ENCODE measurements around the gene DMRTC2.

Gene DMRTC2

GRCh38 chr19:41848666-41849065 lies 3.8 kb downstream of the DMRTC2 start:
- no peak for DNase-seq

DNA sequence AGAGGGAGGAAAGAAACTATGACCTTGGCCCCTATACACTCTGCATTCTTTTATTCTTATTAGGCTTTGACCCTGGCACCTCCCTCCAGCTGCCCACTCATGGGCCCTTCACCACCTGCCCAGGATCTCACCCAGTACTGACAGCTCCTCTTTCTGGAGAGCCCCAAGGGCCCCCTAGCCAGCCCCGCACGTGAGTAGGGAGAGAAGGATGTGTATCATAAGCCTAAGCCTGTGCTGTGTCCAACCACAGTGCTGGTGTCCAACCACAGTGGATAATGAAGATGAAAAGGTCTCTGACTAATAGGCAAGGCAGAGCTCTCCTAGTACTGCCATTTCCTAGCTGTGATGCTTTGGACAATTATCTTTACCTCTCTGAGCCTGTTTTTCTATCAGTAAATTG lies 4.2 kb downstream of the DMRTC2 start:
- DNase-seq = no peak

GRCh38 chr19:41850381-41850780 lies 5.5 kb downstream of the DMRTC2 start:
- DNase-seq = no peak

- no peak for DNase-seq
These were observed 6.6 kb downstream of the DMRTC2 start for GRCh38 chr19:41851456-41851855.

DNA sequence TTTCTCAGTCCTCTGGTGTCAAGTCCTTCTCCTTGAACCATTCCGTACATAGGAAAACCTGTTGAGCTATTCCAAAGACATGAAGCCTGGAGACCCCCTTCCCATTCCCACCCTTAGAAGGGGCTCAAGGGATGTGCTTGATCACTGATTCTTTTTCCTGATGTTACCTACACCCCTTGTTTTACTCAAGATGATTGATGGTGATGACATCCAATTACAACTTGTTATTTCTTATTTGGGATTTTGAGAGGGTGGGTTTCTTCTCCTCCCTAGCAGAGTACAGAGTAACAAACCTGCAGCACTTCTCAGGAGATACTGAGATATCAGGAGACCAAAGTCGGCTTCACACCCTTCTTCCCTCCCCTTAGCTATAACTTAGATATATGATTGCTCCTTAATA lies 8.5 kb downstream of the DMRTC2 start:
- DNase-seq = no peak

DNA sequence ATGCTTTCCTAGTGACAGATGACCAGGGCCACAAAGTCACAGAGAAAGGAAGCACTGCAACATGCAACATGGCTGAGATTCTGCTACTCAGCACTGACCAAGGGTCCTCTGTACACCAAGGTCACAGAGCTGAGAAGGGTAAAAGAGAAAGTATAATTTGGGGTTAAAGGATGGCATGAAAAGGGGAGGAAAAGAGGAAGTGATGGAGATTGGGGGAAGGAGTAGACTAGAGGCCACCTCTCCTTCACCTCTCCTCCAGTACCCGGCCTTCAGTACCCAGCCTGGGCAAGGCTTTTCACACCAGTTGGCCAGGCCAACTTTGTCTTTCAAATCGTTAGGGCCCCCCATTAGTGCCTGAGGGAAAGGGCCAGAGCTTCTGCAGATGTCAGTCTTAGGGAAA lies 8.9 kb downstream of the DMRTC2 start:
- no peak for DNase-seq

GRCh38 chr19:41859213-41859617 lies 14.4 kb downstream of the DMRTC2 start:
- DNase-seq = no peak

DNA sequence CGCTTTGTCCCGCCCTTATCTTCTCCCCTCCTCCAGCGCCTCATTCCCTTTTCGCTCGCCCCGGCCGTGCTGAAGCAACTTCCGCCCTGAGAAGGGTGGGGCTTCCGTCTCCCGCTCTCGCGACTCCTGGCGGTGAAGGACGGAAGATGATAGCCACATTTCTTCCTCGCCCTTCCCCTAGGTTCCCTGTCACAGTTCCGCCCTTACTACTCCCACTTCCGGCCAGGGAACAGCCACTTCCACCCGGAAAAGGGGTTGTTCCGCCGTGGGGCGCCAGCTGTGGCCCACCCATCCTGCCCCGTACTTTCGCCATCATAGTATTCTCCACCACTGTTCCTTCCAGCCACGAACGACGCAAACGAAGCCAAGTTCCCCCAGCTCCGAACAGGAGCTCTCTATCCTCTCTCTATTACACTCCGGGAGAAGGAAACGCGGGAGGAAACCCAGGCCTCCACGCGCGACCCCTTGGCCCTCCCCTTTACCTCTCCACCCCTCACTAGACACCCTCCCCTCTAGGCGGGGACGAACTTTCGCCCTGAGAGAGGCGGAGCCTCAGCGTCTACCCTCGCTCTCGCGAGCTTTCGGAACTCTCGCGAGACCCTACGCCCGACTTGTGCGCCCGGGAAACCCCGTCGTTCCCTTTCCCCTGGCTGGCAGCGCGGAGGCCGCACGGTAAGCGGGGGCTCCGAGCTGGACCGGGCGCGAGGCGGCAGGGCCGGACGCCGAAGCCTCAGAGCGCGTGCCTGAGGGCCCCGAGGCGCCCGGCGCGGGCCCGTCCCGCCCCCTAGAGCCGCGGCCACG lies 15.0 kb downstream of the DMRTC2 start, which contains the start of gene RPS19:
RPS19 (plus strand) TSS at position 638 of the 801 bp plus-strand sequence. CDS start 520 bp downstream, outside the sequence.
- DNase-seq = peak; percentile 98

DNA sequence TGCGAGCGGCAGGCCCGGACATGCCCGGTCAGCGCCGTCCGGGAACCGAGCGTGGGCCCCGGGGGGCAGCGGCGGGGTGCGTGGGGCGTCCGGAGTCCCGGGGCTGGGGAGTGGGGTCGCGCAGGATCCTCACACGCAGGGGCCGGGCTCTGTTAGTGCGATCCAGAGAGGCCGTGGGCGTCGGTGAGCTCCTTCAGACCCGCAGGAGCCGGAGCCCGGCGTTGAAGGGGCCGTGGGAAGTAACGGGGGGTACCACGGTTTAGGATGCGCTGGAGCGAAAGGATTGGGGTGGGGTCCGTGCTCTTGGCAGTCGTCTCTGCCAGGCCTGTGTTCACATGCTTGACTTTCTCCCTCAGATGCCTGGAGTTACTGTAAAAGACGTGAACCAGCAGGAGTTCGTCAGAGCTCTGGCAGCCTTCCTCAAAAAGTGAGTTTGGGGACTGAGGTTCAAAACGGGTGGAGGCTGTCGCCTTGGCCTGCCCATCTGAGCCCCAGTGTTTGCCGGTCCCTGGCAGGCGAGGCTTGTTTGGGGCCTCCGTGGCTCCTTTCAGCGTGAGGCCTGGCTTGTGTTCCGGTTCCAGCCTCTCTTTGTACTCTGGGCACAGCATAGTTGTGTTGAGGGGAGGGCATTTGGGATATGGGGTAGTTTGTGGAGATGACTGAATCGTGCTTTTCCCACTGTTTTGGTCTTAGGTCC lies 15.7 kb downstream of the DMRTC2 start:
- no peak for DNase-seq

DNA sequence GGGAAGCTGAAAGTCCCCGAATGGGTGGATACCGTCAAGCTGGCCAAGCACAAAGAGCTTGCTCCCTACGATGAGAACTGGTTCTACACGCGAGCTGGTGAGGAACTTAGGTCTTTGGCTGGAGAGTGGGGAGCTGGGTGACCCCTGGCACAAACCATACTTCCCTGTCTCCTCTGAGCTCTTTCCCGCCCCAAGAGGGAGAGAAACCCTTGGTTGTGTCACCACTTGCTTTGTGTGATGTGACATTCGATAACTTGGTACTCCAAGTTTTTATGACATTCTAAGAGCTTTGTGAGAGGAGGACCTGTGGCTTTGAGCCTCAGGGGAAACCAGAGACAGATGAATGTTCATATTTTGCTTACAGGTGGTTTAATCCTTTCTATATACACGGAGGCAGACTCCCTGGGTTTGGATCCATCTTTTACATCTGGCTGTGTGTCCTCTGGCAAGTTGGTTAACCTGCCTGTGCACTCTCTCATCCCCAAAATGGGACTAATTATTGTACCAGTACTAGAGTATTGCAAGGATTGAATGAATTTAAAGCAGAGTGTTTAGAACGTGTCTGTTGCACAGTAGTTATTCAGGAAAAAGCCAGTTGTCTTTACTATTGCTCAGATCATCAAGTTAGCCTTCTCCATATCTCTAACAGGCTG lies 16.4 kb downstream of the DMRTC2 start:
- DNase-seq = no peak

DNA sequence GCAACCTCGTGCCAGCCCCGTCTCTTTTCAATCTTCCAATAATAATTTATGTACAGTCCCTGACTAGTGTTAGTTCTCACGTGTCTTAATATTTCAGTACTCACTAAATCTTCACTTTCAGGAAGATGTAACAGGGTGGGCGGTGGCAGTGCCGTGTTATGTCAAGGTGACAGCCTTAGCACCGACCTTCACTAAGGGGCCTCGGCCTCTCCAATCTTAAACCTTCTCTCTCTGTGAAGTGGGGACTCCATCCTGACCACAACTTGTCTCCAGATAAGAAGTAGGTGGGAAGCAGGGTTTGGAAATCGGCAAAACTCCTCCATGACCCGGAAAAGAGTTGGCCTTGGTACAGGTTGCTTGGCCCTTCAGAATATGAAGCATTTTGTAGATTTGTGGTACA lies 17.0 kb downstream of the DMRTC2 start:
- DNase-seq = no peak

GRCh38 chr19:41862445-41862986 lies 17.7 kb downstream of the DMRTC2 start:
- no peak for DNase-seq

DNA sequence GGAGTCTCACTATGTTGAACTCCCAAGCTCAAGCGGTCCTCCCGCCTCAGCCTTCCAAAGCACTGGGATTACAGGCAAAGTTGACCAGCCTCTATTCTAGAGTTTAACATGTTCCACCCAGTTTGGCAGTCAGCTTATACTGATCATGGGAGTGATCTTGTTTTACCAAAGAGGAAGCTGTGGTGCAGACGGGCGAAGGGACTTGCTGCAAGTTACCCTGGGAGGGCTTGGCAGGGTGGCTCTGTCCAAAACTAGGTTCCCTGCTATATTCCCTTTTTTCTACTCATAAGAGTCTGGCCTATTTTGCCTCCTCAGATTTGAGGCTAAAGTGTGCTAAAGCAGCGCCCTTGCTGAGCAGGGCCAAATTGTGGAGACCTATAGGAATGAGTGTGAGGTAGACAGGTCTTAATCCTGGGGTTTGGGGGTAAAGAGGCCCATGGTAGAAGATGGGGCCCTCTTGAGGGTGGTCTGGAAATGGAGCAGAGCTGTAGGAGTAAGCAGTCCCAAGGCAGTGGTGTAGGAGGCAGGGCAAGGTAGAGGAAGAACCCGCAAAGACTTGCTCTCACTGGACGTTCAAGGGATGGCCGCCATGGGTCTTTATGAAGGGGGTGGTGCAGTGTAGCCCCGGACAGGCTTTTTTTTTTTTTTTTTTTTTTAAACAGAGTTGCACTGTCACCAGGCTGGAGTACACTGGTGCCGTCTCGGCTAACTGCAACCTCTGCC lies 18.5 kb downstream of the DMRTC2 start:
- no peak for DNase-seq

DNA sequence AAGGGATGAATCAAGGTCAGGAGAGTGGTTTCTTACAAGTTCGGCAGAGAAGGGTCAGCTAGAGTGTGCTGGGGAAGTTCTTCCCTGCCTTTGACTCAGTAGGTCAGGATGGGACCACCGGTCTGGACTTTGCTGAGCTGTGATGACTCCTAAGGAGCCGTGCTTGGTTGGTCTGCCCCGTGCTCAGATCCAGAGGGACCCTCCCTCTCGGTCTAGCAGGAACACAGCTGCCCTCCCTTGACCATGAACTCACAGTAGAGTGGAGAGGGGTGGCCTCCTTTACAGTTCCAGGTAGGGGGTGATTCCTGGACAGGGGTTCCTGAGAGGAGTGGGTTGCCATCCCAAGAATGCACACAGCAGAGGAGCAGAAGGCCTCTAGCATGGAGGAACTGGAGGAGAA lies 19.5 kb downstream of the DMRTC2 start:
- DNase-seq = no peak

- DNase-seq = no peak
These were observed 21.4 kb downstream of the DMRTC2 start for GRCh38 chr19:41866284-41866683.

GRCh38 chr19:41868120-41868988 lies 23.5 kb downstream of the DMRTC2 start:
- no peak for DNase-seq

DNA sequence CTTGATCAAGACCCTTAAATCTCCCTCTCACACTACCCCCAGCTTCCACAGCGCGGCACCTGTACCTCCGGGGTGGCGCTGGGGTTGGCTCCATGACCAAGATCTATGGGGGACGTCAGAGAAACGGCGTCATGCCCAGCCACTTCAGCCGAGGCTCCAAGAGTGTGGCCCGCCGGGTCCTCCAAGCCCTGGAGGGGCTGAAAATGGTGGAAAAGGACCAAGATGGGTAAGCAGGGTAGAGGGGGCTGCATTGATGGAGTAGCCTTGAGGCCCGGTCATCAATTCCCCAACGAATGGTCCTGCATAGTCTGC lies 24.1 kb downstream of the DMRTC2 start:
- DNase-seq = no peak

GRCh38 chr19:41869374-41869955 lies 24.6 kb downstream of the DMRTC2 start:
- no peak for DNase-seq

DNA sequence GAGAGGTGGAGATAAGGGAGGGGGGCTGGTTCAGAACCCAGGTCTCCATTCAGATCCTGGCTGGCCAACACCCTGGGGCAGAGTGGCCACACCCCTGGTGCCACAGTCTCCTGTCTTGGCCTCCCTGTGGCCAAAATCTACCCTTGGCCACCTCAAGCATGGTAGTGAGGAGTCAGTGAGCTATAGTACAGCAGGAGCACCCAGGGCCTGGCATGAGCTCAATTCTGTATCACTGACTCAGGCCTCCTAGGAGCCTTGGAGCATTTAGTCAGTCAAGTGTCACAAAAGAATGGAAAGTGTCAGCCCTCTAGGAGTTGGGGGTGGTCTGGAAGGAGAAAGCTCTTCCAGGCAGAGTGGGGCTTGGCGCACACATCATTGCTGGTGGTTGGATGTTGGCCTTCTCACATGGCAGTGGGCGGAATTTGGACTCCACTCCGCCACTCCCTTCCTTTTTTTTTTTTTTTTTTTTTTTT lies 25.6 kb downstream of the DMRTC2 start:
- DNase-seq = no peak

DNA sequence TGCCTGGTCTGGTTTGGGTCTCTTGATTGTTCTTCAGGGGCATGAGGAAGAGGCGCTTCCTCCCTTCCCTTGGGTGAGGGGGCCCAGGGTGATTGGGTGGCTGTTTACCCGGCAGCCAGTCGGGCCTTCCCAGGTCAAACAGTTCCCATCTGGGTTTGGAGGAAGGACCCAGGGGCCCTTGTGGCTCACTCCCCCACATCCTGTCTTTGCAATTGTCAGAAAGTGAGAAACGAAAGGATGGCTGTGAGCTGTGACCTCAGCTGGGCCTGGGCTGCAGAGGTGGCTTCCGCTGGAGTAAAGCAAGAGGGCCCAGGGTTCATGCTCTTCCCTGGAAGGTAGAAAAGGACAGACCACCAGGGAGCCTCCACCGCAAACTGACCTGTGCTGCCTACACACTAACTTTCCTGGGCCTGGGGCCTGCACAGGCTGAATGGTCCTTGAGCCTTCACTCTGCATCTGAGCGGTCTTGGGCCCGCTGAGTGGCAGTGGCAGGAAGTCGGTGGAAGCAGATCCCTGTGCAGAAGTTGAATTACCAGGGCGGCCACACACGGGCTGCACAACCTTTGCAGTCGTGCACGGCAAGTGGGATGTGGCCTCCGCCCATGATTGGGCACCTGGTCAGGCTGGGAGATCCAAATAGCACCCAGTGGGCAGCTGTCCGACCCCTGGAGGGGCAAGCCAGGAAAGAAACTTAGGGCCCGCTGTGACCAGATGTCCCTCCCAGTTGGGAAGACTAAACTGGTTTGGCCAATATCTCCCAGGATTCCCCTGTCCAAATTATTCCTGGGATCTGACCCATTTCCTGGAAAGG lies 26.9 kb downstream of the DMRTC2 start:
- DNase-seq = no peak

- no peak for DNase-seq
These were observed 27.5 kb downstream of the DMRTC2 start for GRCh38 chr19:41872384-41872774.

All from amniotic stem cell (primary cell).